ENCODE data around the gene TNF.
"Not testable (repeated sequence)": the region's sequence is repeated elsewhere in the genome, so short reads cannot be mapped to it uniquely, and the experiment has no call there.

The TNF gene

GRCh38 chr6:31588871-31589650 is 13.7 kb downstream of the TNF start:
- DNase-seq: no peak

GRCh38 chr6:31590691-31591090 is 15.3 kb downstream of the TNF start:
- DNase-seq: not testable (repeated sequence)

- DNase-seq: no peak
These were observed 17.0 kb downstream of the TNF start for GRCh38 chr6:31592396-31592771.

GRCh38 chr6:31597006-31597405 is 21.6 kb downstream of the TNF start:
- DNase-seq: no peak

GRCh38 chr6:31607317-31607716 is 32.0 kb downstream of the TNF start:
- no peak for DNase-seq

GRCh38 chr6:31609519-31610406 is 34.4 kb downstream of the TNF start:
- DNase-seq: no peak

- no peak for DNase-seq
These were observed 35.6 kb downstream of the TNF start for GRCh38 chr6:31610968-31611367.

GRCh38 chr6:31614075-31614619 is 38.8 kb downstream of the TNF start:
- no peak for DNase-seq

GRCh38 chr6:31614684-31615578 is 39.6 kb downstream of the TNF start, which contains the start of gene AIF1:
Gene AIF1 (plus strand): TSS chr6:31615234. CDS start chr6:31615330, 96 bp downstream.
- DNase-seq: no peak

- no peak for DNase-seq
These were observed 40.4 kb downstream of the TNF start for GRCh38 chr6:31615748-31616147.

- DNase-seq: no peak
These were observed 41.6 kb downstream of the TNF start for GRCh38 chr6:31617010-31617409.

GRCh38 chr6:31619805-31620585 is 44.6 kb downstream of the TNF start:
- DNase-seq: peak; percentile 91

GRCh38 chr6:31620586-31621319 is 45.4 kb downstream of the TNF start, which contains the start of gene PRRC2A:
Gene PRRC2A (plus strand): TSS chr6:31620715. CDS start chr6:31622790, 2,075 bp downstream.
- DNase-seq: peak; percentile 93

- DNase-seq: no peak
These were observed 46.1 kb downstream of the TNF start for GRCh38 chr6:31621320-31621939.

- DNase-seq: no peak
These were observed 46.6 kb downstream of the TNF start for GRCh38 chr6:31621991-31622390.

GRCh38 chr6:31622684-31623091 is 47.3 kb downstream of the TNF start:
- DNase-seq: no peak

GRCh38 chr6:31624070-31624469 is 48.7 kb downstream of the TNF start:
- DNase-seq: no peak

GRCh38 chr6:31626952-31627351 is 51.6 kb downstream of the TNF start:
- no peak for DNase-seq

GRCh38 chr6:31627690-31628287 is 52.4 kb downstream of the TNF start:
- no peak for DNase-seq

All from 8988T (cell line).